ENCODE results near the gene SGO2.
A peak's percentile ranks its signal among the peaks of the same experiment; 100 is the strongest.
"Not testable (repeated sequence)": the region's sequence is repeated elsewhere in the genome, so short reads cannot be mapped to it uniquely, and the experiment has no call there.

The SGO2 gene

GRCh38 chr2:200599206-200599605, 73.2 kb downstream of the SGO2 start:
- DNase-seq = no peak

- DNase-seq = no peak
These were observed 74.7 kb downstream of the SGO2 start for GRCh38 chr2:200600549-200601225.

GRCh38 chr2:200602584-200602983, 76.6 kb downstream of the SGO2 start:
- no peak for DNase-seq

- DNase-seq = no peak
These were observed 78.0 kb downstream of the SGO2 start for GRCh38 chr2:200603972-200604371.

GRCh38 chr2:200604571-200605255, 78.7 kb downstream of the SGO2 start:
- DNase-seq = no peak

- no peak for DNase-seq
These were observed 82.5 kb downstream of the SGO2 start for GRCh38 chr2:200608341-200609027.

GRCh38 chr2:200609028-200609614, 83.1 kb downstream of the SGO2 start:
- no peak for DNase-seq

- DNase-seq = not testable (repeated sequence)
These were observed 84.2 kb downstream of the SGO2 start for GRCh38 chr2:200610217-200610616.

- DNase-seq = no peak
These were observed 87.7 kb downstream of the SGO2 start for GRCh38 chr2:200613692-200614091.

GRCh38 chr2:200614249-200614648, 88.2 kb downstream of the SGO2 start:
- DNase-seq = no peak

- no peak for DNase-seq
These were observed 89.2 kb downstream of the SGO2 start for GRCh38 chr2:200615247-200615646.

- DNase-seq = no peak
These were observed 90.2 kb downstream of the SGO2 start for GRCh38 chr2:200616193-200616592.

- DNase-seq = no peak
These were observed 90.6 kb downstream of the SGO2 start for GRCh38 chr2:200616656-200617055.

- no peak for DNase-seq
These were observed 91.4 kb downstream of the SGO2 start for GRCh38 chr2:200617156-200618053.

- DNase-seq = peak; percentile 43
These were observed 92.0 kb downstream of the SGO2 start for GRCh38 chr2:200618054-200618419.

GRCh38 chr2:200618590-200619021, 92.6 kb downstream of the SGO2 start:
- peak; percentile 61 for DNase-seq

GRCh38 chr2:200619279-200619678, 93.3 kb downstream of the SGO2 start:
- DNase-seq = no peak

- DNase-seq = peak; percentile 63
These were observed 94.8 kb downstream of the SGO2 start for GRCh38 chr2:200620606-200621390.

GRCh38 chr2:200622106-200622505, 96.1 kb downstream of the SGO2 start:
- no peak for DNase-seq

GRCh38 chr2:200624026-200624425, 98.0 kb downstream of the SGO2 start:
- no peak for DNase-seq

GRCh38 chr2:200624658-200625057, 98.7 kb downstream of the SGO2 start:
- DNase-seq = no peak

- no peak for DNase-seq
These were observed 99.3 kb downstream of the SGO2 start for GRCh38 chr2:200625282-200625681.

Data from OCI-M1 (cell line).